Activated CD4-positive, alpha-beta T cell treated with anti-CD3 and anti-CD28 coated beads for 4 hours (primary cell): ENCODE results near the gene MISP3.
"Not testable (repeated sequence)": the region's sequence is repeated elsewhere in the genome, so short reads cannot be mapped to it uniquely, and the experiment has no call there.

ENCODE experiments used
- DNase-seq, 2 donors: peaks; one replicate each; pipeline ENCODE4 v3.0.0-alpha.2; 2020

The MISP3 gene

DNA sequence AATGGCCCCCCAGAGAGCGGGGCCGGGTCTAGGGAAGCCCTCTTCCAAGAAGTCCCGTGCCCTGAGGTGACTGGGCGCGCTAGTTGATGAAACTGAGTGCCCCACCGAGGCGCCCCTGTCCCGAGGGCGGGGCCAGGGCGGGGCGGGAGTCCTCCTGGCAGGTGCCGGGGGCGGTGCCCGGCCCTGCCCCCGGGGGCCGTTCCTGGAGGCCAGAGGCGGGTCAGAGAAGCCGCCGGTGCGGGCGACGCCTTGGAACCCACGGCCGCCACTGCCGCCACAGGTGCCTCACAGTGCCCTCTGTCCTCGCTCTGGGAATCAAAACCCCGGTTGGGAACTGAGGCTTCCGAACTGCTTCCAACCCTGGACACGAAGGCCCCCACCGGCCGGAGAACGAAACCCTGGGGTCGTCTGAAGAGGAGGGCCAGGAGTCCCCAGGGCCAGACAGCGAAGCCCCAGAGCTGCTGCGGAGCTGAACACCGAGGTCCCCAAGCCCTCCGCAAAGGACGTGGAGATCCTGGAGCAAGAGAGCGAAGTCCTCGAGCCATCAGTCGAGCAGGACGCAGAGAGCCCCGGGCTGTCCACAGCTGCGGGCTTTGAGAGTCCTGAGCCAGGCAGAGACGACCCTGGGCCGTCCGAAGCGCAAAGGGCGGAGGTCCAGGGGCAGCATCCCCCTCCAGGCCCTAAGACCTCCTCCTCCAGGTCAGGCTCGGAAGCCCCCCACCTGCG is at the start of gene MISP3:
Gene MISP3 (plus strand): TSS at position 252 of the 726 bp plus-strand sequence. CDS start 524 bp downstream, outside the sequence.
- peak in 1 of 2 donors; percentile 30 for DNase-seq

GRCh38 chr19:14023404-14024235 is 49.0 kb upstream of the MISP3 start:
- no peak for DNase-seq

GRCh38 chr19:14026652-14027192 is 45.9 kb upstream of the MISP3 start:
- DNase-seq: not testable (repeated sequence)

DNA sequence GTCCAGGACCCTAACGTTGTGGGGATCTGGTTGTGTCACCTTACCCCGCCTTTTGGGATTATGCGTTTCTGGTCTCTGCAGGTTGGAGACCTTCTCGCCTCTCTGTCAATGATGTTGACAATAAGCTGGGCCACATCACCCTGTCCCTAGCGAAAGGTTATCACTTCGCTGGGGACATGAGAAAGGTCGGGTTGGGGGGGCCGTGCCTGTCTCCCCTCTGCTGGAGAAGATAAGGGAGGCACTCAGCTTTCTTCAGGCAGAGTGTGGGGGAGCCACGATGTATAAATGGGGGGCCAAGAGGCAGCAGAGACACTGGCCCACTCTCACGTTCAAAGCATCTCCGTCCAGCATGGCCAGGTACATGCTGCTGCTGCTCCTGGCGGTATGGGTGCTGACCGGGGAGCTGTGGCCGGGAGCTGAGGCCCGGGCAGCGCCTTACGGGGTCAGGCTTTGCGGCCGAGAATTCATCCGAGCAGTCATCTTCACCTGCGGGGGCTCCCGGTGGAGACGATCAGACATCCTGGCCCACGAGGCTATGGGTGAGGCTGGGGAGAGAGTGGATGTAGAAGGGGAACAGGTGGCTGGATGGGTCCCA is 44.6 kb upstream of the MISP3 start, which contains the start of gene RLN3:
Gene RLN3 (plus strand): TSS at position 293 of the 595 bp plus-strand sequence. CDS start 57 bp downstream, at position 350.
- no peak for DNase-seq

DNA sequence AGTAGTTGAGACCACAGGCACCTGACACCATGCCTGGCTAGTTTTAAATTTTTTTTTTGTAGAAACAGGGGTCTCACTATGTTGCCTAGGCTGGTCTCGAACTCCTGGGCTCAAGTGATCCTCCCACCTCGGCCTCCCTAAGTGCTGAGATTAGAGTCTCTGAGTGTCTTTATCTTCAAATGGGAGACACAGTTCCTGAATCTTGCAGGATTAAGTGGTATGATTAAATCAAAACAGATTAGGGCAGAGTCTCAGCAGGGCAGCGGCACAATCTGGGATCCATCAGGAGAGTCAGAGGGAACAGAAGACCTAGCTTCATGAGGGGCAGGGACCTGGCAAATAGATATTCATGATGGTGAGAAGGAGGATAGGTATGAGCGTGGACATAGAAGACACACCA is 43.7 kb upstream of the MISP3 start:
- no peak for DNase-seq

GRCh38 chr19:14030997-14031718 is 41.4 kb upstream of the MISP3 start:
- DNase-seq: peak; percentile 87 to 89

- DNase-seq: peak; percentile 69 to 77
Observed at GRCh38 chr19:14031719-14032480, 40.7 kb upstream of the MISP3 start, which contains the start of gene IL27RA. Gene IL27RA, plus strand, starts transcription at chr19:14031762. Its CDS starts 111 bp downstream, at chr19:14031873.

DNA sequence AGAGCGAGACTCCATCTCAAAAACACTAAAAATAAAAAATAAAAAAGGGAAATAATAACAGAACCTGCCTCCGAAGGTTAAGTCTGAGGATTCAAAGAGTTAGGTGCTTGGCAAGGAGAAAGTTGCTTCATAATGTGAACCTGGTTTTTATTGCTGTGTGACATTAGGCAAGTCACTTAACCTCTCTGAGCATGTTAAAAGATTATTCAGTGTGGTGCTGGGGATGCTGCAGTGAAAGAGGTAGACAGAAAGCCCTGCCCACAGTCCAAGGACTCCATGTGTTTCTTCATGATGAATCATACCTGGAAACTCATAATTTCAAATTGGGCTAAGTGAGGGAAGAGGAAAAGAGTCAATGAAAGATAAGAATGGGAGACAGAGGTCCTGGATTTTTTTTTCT is 38.6 kb upstream of the MISP3 start:
- DNase-seq: no peak

- DNase-seq: not testable (repeated sequence)
Observed at GRCh38 chr19:14035159-14035558, 37.4 kb upstream of the MISP3 start.

DNA sequence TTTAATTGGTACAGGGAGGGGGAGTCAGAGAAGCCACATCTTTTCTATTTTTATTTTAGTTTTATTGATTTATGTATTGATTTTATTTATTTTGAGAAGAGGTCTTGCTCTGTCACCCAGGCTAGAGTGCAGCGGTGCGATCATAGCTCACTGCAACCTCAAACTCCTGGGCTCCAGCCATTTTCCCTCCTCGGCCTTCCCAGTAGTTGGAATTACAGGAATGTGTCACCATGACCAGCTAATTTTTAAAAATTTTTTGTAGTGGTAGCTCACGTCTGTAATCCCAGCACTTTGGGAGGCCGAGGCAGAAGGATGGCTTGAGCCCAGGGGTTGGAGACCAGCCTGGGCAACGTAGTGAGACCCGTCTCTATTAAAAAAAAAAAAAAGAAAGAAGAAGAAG is 36.9 kb upstream of the MISP3 start:
- no peak for DNase-seq

DNA sequence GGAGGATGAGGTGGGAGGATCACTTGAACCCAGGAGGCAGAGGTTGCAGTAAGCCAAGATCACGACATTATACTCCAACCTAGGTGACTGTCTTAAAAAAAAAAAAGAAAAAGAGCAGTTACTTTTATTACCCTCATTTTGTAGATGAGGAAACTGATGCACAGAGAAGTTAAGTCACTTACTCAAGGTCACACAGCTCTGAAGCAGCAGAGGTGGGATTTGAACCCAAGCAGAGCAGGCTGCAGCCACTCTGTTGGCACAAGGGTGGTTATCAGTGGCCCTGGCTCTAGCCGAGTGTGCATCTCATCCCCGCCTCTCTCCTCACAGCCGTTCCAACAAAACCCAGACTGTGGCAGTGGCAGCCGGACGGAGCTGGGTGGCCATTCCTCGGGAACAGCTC is 33.4 kb upstream of the MISP3 start:
- no peak for DNase-seq

DNA sequence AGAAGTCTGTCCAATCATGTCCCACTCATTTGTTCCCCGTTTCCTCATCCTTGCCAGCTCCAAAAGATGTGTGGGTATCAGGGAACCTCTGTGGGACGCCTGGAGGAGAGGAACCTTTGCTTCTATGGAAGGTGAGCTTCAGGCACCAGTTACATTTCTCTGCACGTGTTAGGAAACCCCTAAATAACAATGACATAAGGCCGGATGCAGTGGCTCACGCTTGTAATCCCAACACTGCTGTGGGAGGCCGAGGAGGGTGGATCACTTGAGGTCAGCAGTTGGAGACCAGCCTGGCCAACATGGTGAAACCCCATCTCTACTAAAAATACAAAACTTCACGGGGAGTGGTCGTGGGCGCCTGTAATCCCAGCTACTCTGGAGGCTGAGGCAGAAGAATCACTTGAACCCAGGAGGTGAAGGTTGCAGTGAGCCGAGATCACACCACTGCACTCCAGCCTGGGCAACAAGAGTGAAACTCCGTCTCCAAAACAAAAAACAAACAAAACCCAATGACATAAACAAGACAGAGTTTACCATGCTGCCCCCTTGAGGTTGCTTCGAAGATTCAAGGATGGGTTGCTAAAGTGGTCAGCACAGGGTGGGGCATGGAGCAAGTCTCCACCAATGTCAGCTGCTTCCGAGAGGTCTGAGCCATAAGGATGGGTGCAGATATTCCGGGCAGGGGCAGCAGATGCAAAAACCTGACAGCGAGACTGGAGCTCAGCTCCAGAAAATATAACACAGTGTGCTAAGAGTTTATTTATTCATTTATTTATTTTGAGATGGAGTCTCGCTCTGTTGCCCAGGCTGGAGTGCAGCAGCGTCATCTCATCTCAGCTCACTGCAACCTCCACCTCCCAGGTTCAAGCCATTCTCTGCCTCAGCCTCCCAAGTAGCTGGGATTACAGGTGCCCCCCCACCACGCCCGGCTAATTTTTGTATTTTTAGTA is 29.7 kb upstream of the MISP3 start:
- DNase-seq: peak in 1 of 2 donors; percentile 33

GRCh38 chr19:14047866-14048265 is 24.7 kb upstream of the MISP3 start:
- not testable (repeated sequence) for DNase-seq

- DNase-seq: peak; percentile 66 to 84
Observed at GRCh38 chr19:14048443-14049153, 24.0 kb upstream of the MISP3 start.

DNA sequence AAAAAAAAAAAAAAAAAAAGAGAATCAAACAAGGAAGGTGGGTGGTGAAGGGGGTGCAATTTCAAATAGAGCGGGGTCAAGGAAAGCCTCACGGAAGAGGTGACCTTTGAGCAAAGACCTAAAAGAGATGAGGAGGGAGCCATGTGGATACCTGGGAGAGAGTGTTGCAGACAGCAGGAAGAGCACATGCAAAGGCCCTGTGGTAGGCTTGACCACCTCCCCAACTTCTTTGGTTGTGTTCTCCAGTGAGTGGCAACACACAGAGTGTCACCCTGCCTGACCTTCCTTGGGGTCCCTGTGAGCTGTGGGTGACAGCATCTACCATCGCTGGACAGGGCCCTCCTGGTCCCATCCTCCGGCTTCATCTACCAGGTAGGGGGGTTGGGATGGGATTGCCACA is 22.1 kb upstream of the MISP3 start:
- DNase-seq: no peak

DNA sequence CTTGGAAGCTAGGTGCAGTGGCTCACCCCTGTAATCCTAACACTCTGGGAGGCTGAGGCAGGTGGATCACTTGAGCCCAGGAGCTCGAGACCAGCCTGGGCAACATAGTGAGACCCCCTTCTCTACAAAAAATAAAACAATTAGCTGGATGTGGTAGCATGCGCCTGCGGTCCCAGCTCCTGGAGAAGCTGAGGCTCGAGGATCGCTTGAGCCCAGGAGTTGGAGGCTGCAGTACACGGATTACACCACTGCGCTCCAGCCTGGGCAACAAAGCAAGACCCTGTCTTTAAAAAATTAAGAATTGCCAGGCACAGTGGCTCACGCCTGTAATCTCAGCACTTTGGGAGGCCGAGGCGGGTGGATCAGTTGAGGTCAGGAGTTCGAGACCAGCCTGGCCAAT is 21.6 kb upstream of the MISP3 start:
- DNase-seq: not testable (repeated sequence)

GRCh38 chr19:14051980-14052379 is 20.6 kb upstream of the MISP3 start:
- no peak for DNase-seq

- DNase-seq: no peak
Observed at GRCh38 chr19:14052470-14052869, 20.1 kb upstream of the MISP3 start.

DNA sequence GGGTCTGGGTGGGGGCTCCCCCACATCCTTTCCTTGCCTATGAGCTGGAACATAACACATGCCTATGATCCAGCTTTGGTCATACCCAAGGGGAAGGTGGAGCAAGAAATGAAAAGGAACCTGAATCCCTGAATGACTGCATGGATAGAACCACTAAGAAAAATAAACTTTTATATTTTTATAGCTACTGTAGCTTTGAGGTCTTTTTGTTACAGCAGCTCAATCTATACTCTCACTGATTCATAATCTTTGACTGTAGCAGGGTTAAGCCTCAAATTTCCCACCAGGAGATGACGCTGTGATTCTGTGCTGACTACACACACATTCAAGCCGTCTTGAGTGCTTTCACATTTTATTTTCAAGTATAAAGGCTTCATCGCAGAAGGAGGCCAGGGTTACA is 19.6 kb upstream of the MISP3 start:
- DNase-seq: no peak

- no peak for DNase-seq
Observed at GRCh38 chr19:14053500-14053899, 19.1 kb upstream of the MISP3 start.
